Neural cell (in vitro differentiated cells): ENCODE data around the gene RFX4. TPM values are rescaled to one million over a fixed set of nuclear protein-coding genes. Genes with fewer than 3 reads are reported as not detected.

Experiments
- H2AFZ ChIP-seq: fragments of 200-600, 300-800 bp; sonication (generic), shearing (Covaris generic); 2 replicates; pipeline ENCODE4 v1.6.0; 2014; ENCODE audit warnings: low read depth, mild to moderate bottlenecking, antibody characterized with exemption, low read length, moderate library complexity
- H3F3A ChIP-seq: fragments of 200-600 bp; shearing (Covaris generic); 2 replicates; pipeline ENCODE4 v1.6.1; 2016; ENCODE audit warnings: mild to moderate bottlenecking, moderate library complexity, mixed read lengths, antibody characterized with exemption, low read length; ENCODE audit not compliant: insufficient read depth, poor library complexity, severe bottlenecking
- H3K27ac ChIP-seq: fragments of 200-600, 300-800 bp; sonication (generic), shearing (Covaris generic); 2 replicates; pipeline ENCODE4 v1.5.1; 2014; ENCODE audit warnings: mild to moderate bottlenecking, low read length, moderate library complexity
- H3K27me3 ChIP-seq: fragments of 300-800, 200-600 bp; sonication (generic), shearing (Covaris generic); 2 replicates; pipeline ENCODE4 v1.6.0; 2014; ENCODE audit warnings: mild to moderate bottlenecking, low read depth, low read length, moderate library complexity; ENCODE audit not compliant: insufficient read depth
- H3K36me3 ChIP-seq: fragments of 300-800, 200-600 bp; sonication (generic), shearing (Covaris generic); 2 replicates; pipeline ENCODE4 v1.5.1; 2014; ENCODE audit warnings: mild to moderate bottlenecking, antibody characterized with exemption, low read length, moderate library complexity; ENCODE audit not compliant: insufficient read depth
- H3K4me2 ChIP-seq: fragments of 300-800, 200-600 bp; sonication (generic), shearing (Covaris generic); 2 replicates; pipeline ENCODE4 v1.6.0; 2014; ENCODE audit warnings: mild to moderate bottlenecking, low read length
- H3K4me3 ChIP-seq: fragments of 300-800, 200-600 bp; sonication (generic), shearing (Covaris generic); 2 replicates; pipeline ENCODE4 v1.5.1; 2014; ENCODE audit warnings: mild to moderate bottlenecking, low read length, moderate library complexity
- H3K79me2 ChIP-seq: fragments of 200-600 bp; shearing (Covaris generic); replicated peaks from 2 replicates; pipeline ENCODE4 v1.6.0; 2014; ENCODE audit warnings: mild to moderate bottlenecking, low read length, moderate library complexity; ENCODE audit not compliant: insufficient read depth
- H3K9ac ChIP-seq: fragments of 300-800, 200-600 bp; sonication (generic), shearing (Covaris generic); 2 replicates; pipeline ENCODE4 v1.6.1; 2016; ENCODE audit warnings: mild to moderate bottlenecking, low read length, mixed read lengths
- H3K9me2 ChIP-seq: fragments of 200-600 bp; shearing (Covaris generic); 2 replicates; pipeline ENCODE4 v1.6.1; 2016; ENCODE audit warnings: mild to moderate bottlenecking, low read length, mixed read lengths; ENCODE audit not compliant: insufficient read depth
- H3K9me3 ChIP-seq: fragments of 200-600, 300-800 bp; sonication (generic), shearing (Covaris generic); 2 replicates; pipeline ENCODE4 v1.6.1; 2016; ENCODE audit warnings: mild to moderate bottlenecking, mixed run types, low read length, moderate library complexity, mixed read lengths
- H4K20me1 ChIP-seq: fragments of 200-600 bp; shearing (Covaris generic); 2 replicates; pipeline ENCODE4 v1.6.1; 2016; ENCODE audit warnings: mild to moderate bottlenecking, mixed run types; ENCODE audit not compliant: insufficient read depth
- CTCF ChIP-seq: fragments of 450-650 bp; IDR thresholded peaks from 2 replicates; pipeline ENCODE4 v1.5.1; 2014; ENCODE audit warnings: antibody characterized with exemption, mild to moderate bottlenecking, moderate library complexity; ENCODE audit not compliant: poor library complexity, severe bottlenecking
- EP300 ChIP-seq: fragments of 450-650 bp; conservative IDR thresholded peaks from 2 replicates; pipeline ENCODE4 v1.6.1; 2014; ENCODE audit warnings: antibody characterized with exemption, mild to moderate bottlenecking, moderate library complexity; ENCODE audit not compliant: poor library complexity, severe bottlenecking
- EZH2 ChIP-seq: fragments of 200-600, 300-800 bp; shearing (Covaris generic), sonication (generic); IDR thresholded peaks from 2 replicates; pipeline ENCODE4 v1.6.1; 2014; ENCODE audit warnings: antibody characterized with exemption, low read length, borderline replicate concordance, mild to moderate bottlenecking; ENCODE audit not compliant: insufficient read depth, poor library complexity, severe bottlenecking
- MXI1 ChIP-seq: fragments of 450-650 bp; conservative IDR thresholded peaks from 2 replicates; pipeline ENCODE4 v1.6.1; 2014; ENCODE audit warnings: antibody characterized with exemption, mild to moderate bottlenecking; ENCODE audit not compliant: poor library complexity, severe bottlenecking
- POLR2AphosphoS5 ChIP-seq: IDR thresholded peaks from 2 replicates; pipeline ENCODE4 v1.6.1; 2012
- RAD21 ChIP-seq: fragments of 450-650 bp; conservative IDR thresholded peaks from 2 replicates; pipeline ENCODE4 v1.6.1; 2014; ENCODE audit warnings: antibody characterized with exemption, mild to moderate bottlenecking, moderate library complexity
- REST ChIP-seq: IDR thresholded peaks from 2 replicates; pipeline ENCODE4 v1.6.1; 2012; ENCODE audit warnings: borderline replicate concordance
- SMC3 ChIP-seq: fragments of 450-650 bp; conservative IDR thresholded peaks from 2 replicates; pipeline ENCODE4 v1.6.1; 2014; ENCODE audit warnings: antibody characterized with exemption, mild to moderate bottlenecking, moderate library complexity; ENCODE audit not compliant: poor library complexity
- TAF1 ChIP-seq: IDR thresholded peaks from 2 replicates; pipeline ENCODE4 v1.6.1; 2012; ENCODE audit warnings: low read depth
- polyA plus RNA-seq: library from polyadenylated mRNA; depleted of rRNA; stranded (reverse); fragments of >200 nt; gene quantifications from 2 replicates; pipeline ENCODE4 v1.2.3, GENCODE V29; 2014

The RFX4 gene
- polyA plus RNA-seq, 1 donor from 2014 or later: 0.22 TPM

GRCh38 chr12:106631150-106631549, 48.3 kb downstream of the RFX4 start:
- Histone ChIP-seq H3K27ac (no peak overlapping the region), H4K20me1 (no peaks in the 10 kb centered on the region), H3K79me2 (no peaks in the 10 kb centered on the region), H3K9ac (no peak overlapping the region), H2AFZ (no peak overlapping the region), H3K9me2 (no peaks in the 10 kb centered on the region), H3K4me3 (no peak overlapping the region), H3F3A (no peaks in the 10 kb centered on the region), H3K27me3 (no peaks in the 10 kb centered on the region), H3K9me3 (no peaks in the 10 kb centered on the region), H3K36me3 (no peaks in the 10 kb centered on the region), H3K4me2 (no peak overlapping the region)
- TF ChIP-seq RAD21: no peak
- no peak for TF ChIP-seq SMC3
- no peak for TF ChIP-seq REST
- TF ChIP-seq EP300: no peak
- TF ChIP-seq EZH2: no peak
- no peak for TF ChIP-seq CTCF
- TF ChIP-seq MXI1: no peak
- no peak for TF ChIP-seq TAF1
- no peak for TF ChIP-seq POLR2AphosphoS5

- H3K4me2 ChIP-seq: no peak overlapping the region
- no peaks in the 10 kb centered on the region for H3K36me3 ChIP-seq
- H3K27ac ChIP-seq: no peak overlapping the region
- H3K4me3 ChIP-seq: no peak overlapping the region
- H3K27me3 ChIP-seq: no peaks in the 10 kb centered on the region
- H3K79me2 ChIP-seq: no peaks in the 10 kb centered on the region
- no peaks in the 10 kb centered on the region for H3K9me2 ChIP-seq
- no peak overlapping the region for H2AFZ ChIP-seq
- no peaks in the 10 kb centered on the region for H4K20me1 ChIP-seq
- H3F3A ChIP-seq: no peaks in the 10 kb centered on the region
- no peak for TF ChIP-seq TAF1
- TF ChIP-seq POLR2AphosphoS5: no peak
- TF ChIP-seq REST: no peak
- no peak for TF ChIP-seq RAD21
- H3K9me3 ChIP-seq: no peaks in the 10 kb centered on the region
- H3K9ac ChIP-seq: no peak overlapping the region
Measured at GRCh38 chr12:106631797-106632196, 49.0 kb downstream of the RFX4 start.
